NCI-H748 (cell line): ENCODE data around the gene MRPS14.
"Not testable (repeated sequence)": the region's sequence is repeated elsewhere in the genome, so short reads cannot be mapped to it uniquely, and the experiment has no call there.

Source experiments
- DNase-seq: peaks from one replicate; lab custom pipeline; 2025; ENCODE audit not compliant: unreplicated experiment; lab: John Stamatoyannopoulos, UW

The MRPS14 gene

GRCh38 chr1:175024773-175025172 is 1.5 kb upstream of the MRPS14 start:
- DNase-seq: no peak

- DNase-seq: not testable (repeated sequence)
Measured at GRCh38 chr1:175023922-175024242, 657 bp upstream of the MRPS14 start.

- no peak for DNase-seq
Measured at GRCh38 chr1:175019524-175019923, 3.7 kb downstream of the MRPS14 start.

- DNase-seq: no peak
Measured at GRCh38 chr1:175015243-175015642, 8.0 kb downstream of the MRPS14 start.

- DNase-seq: no peak
Measured at GRCh38 chr1:175013445-175013844, 9.8 kb downstream of the MRPS14 start.

- DNase-seq: no peak
Measured at GRCh38 chr1:175009532-175009931, 13.7 kb downstream of the MRPS14 start.

- DNase-seq: no peak
Measured at GRCh38 chr1:175005085-175005783, 18.0 kb downstream of the MRPS14 start.

- DNase-seq: no peak
Measured at GRCh38 chr1:175003521-175003920, 19.7 kb downstream of the MRPS14 start.

- no peak for DNase-seq
Measured at GRCh38 chr1:175002910-175003517, 20.2 kb downstream of the MRPS14 start.

- peak; percentile 7 for DNase-seq
Measured at GRCh38 chr1:175000697-175001187, 22.5 kb downstream of the MRPS14 start.

GRCh38 chr1:174999936-175000696 is 23.1 kb downstream of the MRPS14 start, which contains the start of gene CACYBP:
CACYBP (plus strand) TSS chr1:174999947; CDS start chr1:175000181, 234 bp downstream.
- DNase-seq: peak; percentile 49

GRCh38 chr1:174999216-174999935 is 23.8 kb downstream of the MRPS14 start:
- peak; percentile 98 for DNase-seq

- peak; percentile 78 for DNase-seq
Measured at GRCh38 chr1:174998569-174999215, 24.5 kb downstream of the MRPS14 start.

GRCh38 chr1:174997041-174997440 is 26.2 kb downstream of the MRPS14 start:
- no peak for DNase-seq

GRCh38 chr1:174996476-174996875 is 26.7 kb downstream of the MRPS14 start:
- DNase-seq: no peak

GRCh38 chr1:174995916-174996315 is 27.3 kb downstream of the MRPS14 start:
- no peak for DNase-seq

GRCh38 chr1:174995121-174995520 is 28.1 kb downstream of the MRPS14 start:
- DNase-seq: no peak

- no peak for DNase-seq
Measured at GRCh38 chr1:174991473-174991872, 31.8 kb downstream of the MRPS14 start.

GRCh38 chr1:174990382-174990999 is 32.7 kb downstream of the MRPS14 start:
- DNase-seq: peak; percentile 12

GRCh38 chr1:174989536-174990220 is 33.5 kb downstream of the MRPS14 start:
- no peak for DNase-seq
